NT2/D1 (cell line): ENCODE data around the gene GABRA4.

Experiments used
- SUZ12 ChIP-seq: IDR thresholded peaks from 2 replicates; pipeline ENCODE4 v1.6.1; 2011; ENCODE audit not compliant: insufficient read length, insufficient read depth; ENCODE audit errors: extremely low read depth
- YY1 ChIP-seq: IDR thresholded peaks from 2 replicates; pipeline ENCODE4 v1.6.1; 2011; ENCODE audit not compliant: insufficient read length, insufficient read depth
- ZNF274 ChIP-seq: IDR thresholded peaks from 2 replicates; pipeline ENCODE4 v1.6.1; 2011; ENCODE audit warnings: mild to moderate bottlenecking, low read depth, low read length

- TF ChIP-seq YY1 (no peak), ZNF274 (no peak), SUZ12 (no peak)
Measured at GRCh38 chr4:47010912-47011446, 17.6 kb upstream of the GABRA4 start.
